ENCODE data around the gene KCNK17.
A peak's percentile ranks its signal among the peaks of the same experiment; 100 is the strongest.

The KCNK17 gene

GRCh38 chr6:39335780-39336545, 21.7 kb upstream of the KCNK17 start:
- no peak for DNase-seq

- DNase-seq, result no peak
Observed at GRCh38 chr6:39333644-39334438, 19.6 kb upstream of the KCNK17 start.

GRCh38 chr6:39330476-39330875, 16.3 kb upstream of the KCNK17 start:
- no peak for DNase-seq

- DNase-seq, result no peak
Observed at GRCh38 chr6:39330057-39330456, 15.8 kb upstream of the KCNK17 start.

GRCh38 chr6:39328066-39328465, 13.8 kb upstream of the KCNK17 start:
- no peak for DNase-seq

GRCh38 chr6:39327507-39327906, 13.3 kb upstream of the KCNK17 start:
- no peak for DNase-seq

GRCh38 chr6:39322306-39322850, 8.2 kb upstream of the KCNK17 start, which contains the start of gene KCNK16:
Gene KCNK16, minus strand, starts transcription at chr6:39322702. Its CDS starts 162 bp downstream, at chr6:39322540.
- DNase-seq, result no peak

GRCh38 chr6:39321761-39322160, 7.5 kb upstream of the KCNK17 start:
- DNase-seq, result no peak

GRCh38 chr6:39320363-39320984, 6.3 kb upstream of the KCNK17 start:
- no peak for DNase-seq

- DNase-seq, result no peak
Observed at GRCh38 chr6:39319621-39320362, 5.6 kb upstream of the KCNK17 start.

GRCh38 chr6:39317256-39317655, 3.0 kb upstream of the KCNK17 start:
- no peak for DNase-seq

GRCh38 chr6:39313526-39314272, 520 bp downstream of the KCNK17 start:
- no peak for DNase-seq

GRCh38 chr6:39312912-39313525, 1.2 kb downstream of the KCNK17 start:
- DNase-seq, result no peak

GRCh38 chr6:39310542-39310941, 3.7 kb downstream of the KCNK17 start:
- DNase-seq, result no peak

- peak; percentile 58 for DNase-seq
Observed at GRCh38 chr6:39309942-39310531, 4.2 kb downstream of the KCNK17 start.

- no peak for DNase-seq
Observed at GRCh38 chr6:39307462-39307861, 6.8 kb downstream of the KCNK17 start.

GRCh38 chr6:39304951-39305350, 9.3 kb downstream of the KCNK17 start:
- DNase-seq, result no peak

GRCh38 chr6:39303425-39304153, 10.6 kb downstream of the KCNK17 start:
- no peak for DNase-seq

- DNase-seq, result peak; percentile 88
Observed at GRCh38 chr6:39302669-39303424, 11.4 kb downstream of the KCNK17 start.
